Superior temporal gyrus (tissue), 1 donor: Measurements from ENCODE around the gene RUVBL2.

Source experiments
- DNase-seq: peaks from one replicate; pipeline ENCODE4 v3.0.0-alpha.2; 2016; ENCODE audit errors: extremely low spot score

The RUVBL2 gene

GRCh38 chr19:48964205-48965039 lies 29.3 kb upstream of the RUVBL2 start:
- DNase-seq = peak; percentile 65

GRCh38 chr19:48965040-48965805 lies 28.5 kb upstream of the RUVBL2 start, which contains the start of gene FTL:
FTL (plus strand) TSS chr19:48965309; CDS start chr19:48965508, 199 bp downstream.
- peak; percentile 98 for DNase-seq

GRCh38 chr19:48965806-48966540 lies 27.7 kb upstream of the RUVBL2 start:
- DNase-seq = peak; percentile 94

- DNase-seq = no peak
These were observed 26.9 kb upstream of the RUVBL2 start for GRCh38 chr19:48966541-48967345.

GRCh38 chr19:48967346-48968178 lies 26.1 kb upstream of the RUVBL2 start:
- DNase-seq = peak; percentile 42

GRCh38 chr19:48968179-48968661 lies 25.5 kb upstream of the RUVBL2 start:
- DNase-seq = no peak

GRCh38 chr19:48968813-48969218 lies 24.9 kb upstream of the RUVBL2 start:
- no peak for DNase-seq

- no peak for DNase-seq
These were observed 24.2 kb upstream of the RUVBL2 start for GRCh38 chr19:48969276-48970138.

GRCh38 chr19:48970139-48970766 lies 23.4 kb upstream of the RUVBL2 start:
- DNase-seq = no peak

GRCh38 chr19:48970923-48971395 lies 22.7 kb upstream of the RUVBL2 start:
- DNase-seq = peak; percentile 91

GRCh38 chr19:48975947-48976847 lies 17.5 kb upstream of the RUVBL2 start:
- DNase-seq = no peak

GRCh38 chr19:48977061-48977460 lies 16.6 kb upstream of the RUVBL2 start:
- DNase-seq = no peak

GRCh38 chr19:48982280-48982679 lies 11.4 kb upstream of the RUVBL2 start:
- DNase-seq = no peak

GRCh38 chr19:48985711-48986110 lies 8.0 kb upstream of the RUVBL2 start:
- no peak for DNase-seq

GRCh38 chr19:48986211-48986610 lies 7.5 kb upstream of the RUVBL2 start:
- DNase-seq = no peak

- no peak for DNase-seq
These were observed 6.4 kb upstream of the RUVBL2 start for GRCh38 chr19:48987323-48987722.

- no peak for DNase-seq
These were observed 5.4 kb upstream of the RUVBL2 start for GRCh38 chr19:48988286-48988685.

- DNase-seq = no peak
These were observed 4.8 kb upstream of the RUVBL2 start for GRCh38 chr19:48988860-48989259.
